ENCODE data around the gene PACSIN1. TPM values are rescaled to one million over a fixed set of nuclear protein-coding genes. Genes with fewer than 3 reads are reported as not detected.

The PACSIN1 gene
- polyA plus RNA-seq, 4 donors: 0.72 to 0.97 (median 0.82) TPM

- no peak for DNase-seq (ENCODE audit: low read depth in 4 of 4, low spot score in 3 of 4)
Observed at GRCh38 chr6:34558172-34558714, 92.4 kb downstream of the PACSIN1 start.

- no peak for DNase-seq (ENCODE audit: low read depth in 4 of 4, low spot score in 3 of 4)
Observed at GRCh38 chr6:34559651-34560365, 93.9 kb downstream of the PACSIN1 start.

- no peak for DNase-seq (ENCODE audit: low read depth in 4 of 4, low spot score in 3 of 4)
Observed at GRCh38 chr6:34560366-34561226, 94.7 kb downstream of the PACSIN1 start.

GRCh38 chr6:34561227-34561530, 95.3 kb downstream of the PACSIN1 start:
- no peak for DNase-seq (ENCODE audit: low read depth in 4 of 4, low spot score in 3 of 4)

- DNase-seq (ENCODE audit: low read depth in 4 of 4, low spot score in 3 of 4): no peak
Observed at GRCh38 chr6:34562350-34562749, 96.5 kb downstream of the PACSIN1 start.

- DNase-seq (ENCODE audit: low read depth in 4 of 4, low spot score in 3 of 4): no peak
Observed at GRCh38 chr6:34562861-34563512, 97.1 kb downstream of the PACSIN1 start.

GRCh38 chr6:34563513-34563870, 97.6 kb downstream of the PACSIN1 start:
- DNase-seq (ENCODE audit: low read depth in 4 of 4, low spot score in 3 of 4): no peak

GRCh38 chr6:34564181-34564580, 98.3 kb downstream of the PACSIN1 start:
- no peak for DNase-seq (ENCODE audit: low read depth in 4 of 4, low spot score in 3 of 4)

- DNase-seq (ENCODE audit: low read depth in 4 of 4, low spot score in 3 of 4): no peak
Observed at GRCh38 chr6:34565722-34566137, 99.9 kb downstream of the PACSIN1 start.

- DNase-seq (ENCODE audit: low read depth in 4 of 4, low spot score in 3 of 4): no peak
Observed at GRCh38 chr6:34566830-34567546, 101.1 kb downstream of the PACSIN1 start.

- DNase-seq (ENCODE audit: low read depth in 4 of 4, low spot score in 3 of 4): no peak
Observed at GRCh38 chr6:34568341-34569201, 102.7 kb downstream of the PACSIN1 start.

- no peak for DNase-seq (ENCODE audit: low read depth in 4 of 4, low spot score in 3 of 4)
Observed at GRCh38 chr6:34569361-34569973, 103.6 kb downstream of the PACSIN1 start.

- no peak for DNase-seq (ENCODE audit: low read depth in 4 of 4, low spot score in 3 of 4)
Observed at GRCh38 chr6:34570066-34570833, 104.4 kb downstream of the PACSIN1 start.

GRCh38 chr6:34571388-34571787, 105.5 kb downstream of the PACSIN1 start:
- DNase-seq (ENCODE audit: low read depth in 4 of 4, low spot score in 3 of 4): no peak

- DNase-seq (ENCODE audit: low read depth in 4 of 4, low spot score in 3 of 4): no peak
Observed at GRCh38 chr6:34572021-34572420, 106.1 kb downstream of the PACSIN1 start.

GRCh38 chr6:34572585-34572984, 106.7 kb downstream of the PACSIN1 start:
- DNase-seq (ENCODE audit: low read depth in 4 of 4, low spot score in 3 of 4): no peak

- DNase-seq (ENCODE audit: low read depth in 4 of 4, low spot score in 3 of 4): no peak
Observed at GRCh38 chr6:34573567-34574183, 107.8 kb downstream of the PACSIN1 start.

- DNase-seq (ENCODE audit: low read depth in 4 of 4, low spot score in 3 of 4): no peak
Observed at GRCh38 chr6:34574647-34575293, 108.9 kb downstream of the PACSIN1 start.
